ENCODE measurements around the gene GUCY1B1.

DNA sequence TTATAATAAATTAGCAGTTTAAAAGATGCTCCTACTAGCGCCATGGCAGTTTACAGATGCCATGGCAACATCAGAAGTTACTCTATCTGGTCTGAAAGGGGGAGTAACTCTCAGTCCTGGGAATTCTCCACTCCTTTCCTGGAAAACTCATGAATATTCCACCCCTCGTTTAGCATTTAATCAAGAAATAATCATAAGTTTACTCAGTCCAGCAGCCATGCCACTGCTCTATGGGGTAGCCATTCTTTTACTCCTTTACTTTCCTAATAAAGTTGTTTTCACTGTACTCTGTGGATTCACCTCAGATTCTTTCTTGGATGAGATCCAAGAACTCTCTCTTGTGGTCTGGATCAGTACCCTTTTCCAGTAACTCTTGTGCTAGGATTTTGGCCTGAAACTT is 52.3 kb downstream of the GUCY1B1 start:
- TF ChIP-seq GATA2 (IDR thresholded peaks at IDR 0.05; ENCODE audit: low read depth, low read length) (no peak), GATA3 (IDR thresholded peaks at IDR 0.05; ENCODE audit: low read depth, low read length) (no peak)
